IMR-90 (cell line): ENCODE measurements around the gene HDAC7.

Experiments
- BHLHE40 ChIP-seq: fragments of 150-350 bp; IDR thresholded peaks from 2 replicates; pipeline ENCODE4 v1.6.1; 2016; ENCODE audit warnings: mild to moderate bottlenecking, low read depth, low read length
- CEBPB ChIP-seq: IDR thresholded peaks from 2 replicates; pipeline ENCODE4 v1.6.1; 2012; ENCODE audit warnings: low read depth, low read length, improper control_type of control experiment
- CTCF ChIP-seq: conservative IDR thresholded peaks from 2 replicates; pipeline ENCODE4 v1.5.1; 2012; ENCODE audit warnings: mild to moderate bottlenecking, low read depth, low read length, improper control_type of control experiment
- POLR2A ChIP-seq: IDR thresholded peaks from 2 replicates; pipeline ENCODE4 v1.6.1; 2012; ENCODE audit warnings: mild to moderate bottlenecking, low read depth, low read length
- RAD21 ChIP-seq: IDR thresholded peaks from 2 replicates; pipeline ENCODE4 v1.6.1; 2012; ENCODE audit warnings: low read length, improper control_type of control experiment
- RCOR1 ChIP-seq: IDR thresholded peaks from 2 replicates; pipeline ENCODE4 v1.6.1; 2012; ENCODE audit warnings: mild to moderate bottlenecking, low read length, improper control_type of control experiment; ENCODE audit not compliant: insufficient replicate concordance
- RFX5 ChIP-seq: IDR thresholded peaks from 2 replicates; pipeline ENCODE4 v1.8.0; 2012; ENCODE audit warnings: low read depth, mild to moderate bottlenecking, low read length, moderate library complexity

DNA sequence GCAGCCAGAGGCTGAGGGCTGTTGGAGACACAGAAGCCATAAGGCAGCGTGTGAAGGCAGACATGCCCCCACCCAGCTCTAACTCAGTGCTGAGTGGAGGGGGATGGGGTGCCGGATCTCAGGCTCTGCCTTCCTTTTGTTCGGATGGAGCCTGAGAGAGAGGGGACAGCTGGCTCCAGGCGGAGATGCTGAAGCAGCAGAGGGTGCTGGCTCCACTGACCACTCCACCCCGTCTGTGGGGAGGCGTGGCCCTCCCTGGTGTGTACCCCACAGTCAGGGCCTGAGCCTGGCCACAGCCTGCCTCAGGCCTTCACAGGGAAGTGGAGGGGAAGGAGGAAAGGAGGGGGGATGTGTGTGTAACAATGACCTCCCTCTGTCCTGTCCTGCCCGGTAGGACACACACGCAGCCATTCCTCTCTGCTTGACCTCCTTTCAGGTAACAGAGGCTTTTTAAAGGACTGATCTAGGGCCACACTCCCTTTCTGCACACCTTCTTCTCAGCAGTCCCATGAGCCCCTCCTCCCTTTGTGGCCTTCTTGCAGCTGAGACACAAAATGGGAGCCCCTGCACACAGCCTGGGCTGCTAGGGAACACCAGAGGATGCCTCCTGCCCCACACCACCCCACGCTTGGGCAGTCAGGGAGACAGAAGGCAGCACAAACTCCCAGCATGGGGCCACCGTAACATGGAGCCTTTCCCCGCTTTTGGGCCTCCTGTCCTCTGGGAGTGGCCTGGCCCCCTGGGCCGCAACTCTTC lies 84.8 kb downstream of the HDAC7 start:
- TF ChIP-seq RAD21 = no peak
- TF ChIP-seq CTCF = no peak
- no peak for TF ChIP-seq POLR2A
- TF ChIP-seq CEBPB = no peak
- no peak for TF ChIP-seq RFX5
- TF ChIP-seq BHLHE40 = no peak
- TF ChIP-seq RCOR1 = no peak
